DOHH2 (cell line): ENCODE data around the gene ELF1.

Experiments used
- H3F3A ChIP-seq: fragments of 200-600 bp; sonication (generic), shearing (Covaris generic); 2 replicates; pipeline ENCODE4 v1.6.0; 2016; ENCODE audit warnings: antibody characterized with exemption, mild to moderate bottlenecking; ENCODE audit not compliant: control insufficient read depth, insufficient read depth
- H3K27ac ChIP-seq: fragments of 200-600 bp; sonication (generic); 2 replicates; pipeline ENCODE4 v1.5.1; 2014; ENCODE audit warnings: low read depth, mild to moderate bottlenecking, low read length, moderate library complexity
- H3K27me3 ChIP-seq: fragments of 200-600 bp; sonication (generic); 2 replicates; pipeline ENCODE4 v1.6.1; 2014; ENCODE audit warnings: mild to moderate bottlenecking, low read length, mixed read lengths; ENCODE audit not compliant: control insufficient read depth
- H3K36me3 ChIP-seq: fragments of 200-600 bp; sonication (generic); 2 replicates; pipeline ENCODE4 v1.6.1; 2014; ENCODE audit warnings: mild to moderate bottlenecking, low read length, moderate library complexity, mixed read lengths; ENCODE audit not compliant: control insufficient read depth
- H3K4me1 ChIP-seq: fragments of 200-600 bp; sonication (generic); 2 replicates; pipeline ENCODE4 v1.6.1; 2014; ENCODE audit warnings: mild to moderate bottlenecking, low read length, mixed read lengths; ENCODE audit not compliant: control insufficient read depth
- H3K4me2 ChIP-seq: fragments of 200-600 bp; sonication (generic); 2 replicates; pipeline ENCODE4 v1.6.0; 2014; ENCODE audit warnings: mild to moderate bottlenecking, low read length, moderate library complexity
- H3K4me3 ChIP-seq: fragments of 200-600 bp; sonication (generic); 2 replicates; pipeline ENCODE4 v1.5.1; 2014; ENCODE audit warnings: mild to moderate bottlenecking, low read length, mixed read lengths
- H3K79me2 ChIP-seq: fragments of 200-600 bp; sonication (generic); 2 replicates; pipeline ENCODE4 v1.6.1; 2014; ENCODE audit warnings: mild to moderate bottlenecking, low read length, mixed read lengths; ENCODE audit not compliant: control insufficient read depth
- H3K9me2 ChIP-seq: fragments of 200-600 bp; sonication (generic); replicated peaks from 2 replicates; pipeline ENCODE4 v1.6.1; 2014; ENCODE audit warnings: mild to moderate bottlenecking, low read length, mixed read lengths; ENCODE audit not compliant: control insufficient read depth
- H3K9me3 ChIP-seq: fragments of 200-600 bp; sonication (generic); 2 replicates; pipeline ENCODE4 v1.6.1; 2014; ENCODE audit warnings: antibody characterized with exemption, low read length, mixed read lengths; ENCODE audit not compliant: control insufficient read depth, insufficient read depth
- H4K20me1 ChIP-seq: fragments of 200-600 bp; sonication (generic); 2 replicates; pipeline ENCODE4 v1.6.0; 2014; ENCODE audit warnings: low read depth, mild to moderate bottlenecking, antibody characterized with exemption, low read length, moderate library complexity; ENCODE audit not compliant: control insufficient read depth, insufficient read depth
- CTCF ChIP-seq: fragments of 200-600 bp; sonication (generic); IDR thresholded peaks from one replicate; pipeline ENCODE4 v1.5.1; 2014; ENCODE audit warnings: antibody characterized with exemption, mild to moderate bottlenecking, low read depth, low read length; ENCODE audit not compliant: poor library complexity, severe bottlenecking
- EZH2phosphoT487 ChIP-seq: fragments of 200-600 bp; sonication (generic); IDR thresholded peaks from 2 replicates; pipeline ENCODE4 v1.6.1; 2017; ENCODE audit warnings: borderline replicate concordance, mild to moderate bottlenecking, antibody characterized with exemption, low read length, moderate library complexity, mixed read lengths

Gene ELF1

GRCh38 chr13:41056826-41057711 is 38.0 kb upstream of the ELF1 start:
- peaks cover 72% of the 10 kb centered on the region for H3K4me1 ChIP-seq
- H3K36me3 ChIP-seq, result no peaks in the 10 kb centered on the region; the same call in 1 of the 2 replicates
- no peak overlapping the region for H3K27ac ChIP-seq
- H3K79me2 ChIP-seq, result peaks cover 97% of the 10 kb centered on the region
- no peaks in the 10 kb centered on the region for H3K9me3 ChIP-seq
- TF ChIP-seq CTCF, result no peak
- TF ChIP-seq EZH2phosphoT487, result no peak
- no peaks in the 10 kb centered on the region for H4K20me1 ChIP-seq
- H3K4me2 ChIP-seq, result peak overlapping the region; percentile 83
- H3K27me3 ChIP-seq, result no peaks in the 10 kb centered on the region
- H3K9me2 ChIP-seq, result no peaks in the 10 kb centered on the region
- 0 out of 2 replicates have a peak, but pooled peaks cover 3% of the 10 kb centered on the region for H3F3A ChIP-seq
- 0 out of 2 replicates have a peak overlapping the region, but pooled peaks have one; percentile 6 for H3K4me3 ChIP-seq

GRCh38 chr13:41056194-41056593 is 37.1 kb upstream of the ELF1 start:
- Histone ChIP-seq H3K4me3 (no peak overlapping the region), H3K27ac (no peak overlapping the region), H3F3A (0 out of 2 replicates have a peak, but pooled peaks cover 3% of the 10 kb centered on the region), H3K4me1 (peaks cover 78% of the 10 kb centered on the region), H3K9me2 (no peaks in the 10 kb centered on the region), H3K79me2 (peaks cover 97% of the 10 kb centered on the region), H3K36me3 (no peaks in the 10 kb centered on the region; the same call in 1 of the 2 replicates), H3K9me3 (no peaks in the 10 kb centered on the region), H3K27me3 (no peaks in the 10 kb centered on the region), H3K4me2 (peak overlapping the region; percentile 83), H4K20me1 (no peaks in the 10 kb centered on the region)
- no peak for TF ChIP-seq CTCF
- TF ChIP-seq EZH2phosphoT487, result no peak

GRCh38 chr13:41054919-41055619 is 36.0 kb upstream of the ELF1 start:
- Histone ChIP-seq H3K27ac (peak overlapping the region; percentile 65; the same call in 1 of the 2 replicates), H3K79me2 (peaks cover 100% of the 10 kb centered on the region), H3K27me3 (no peaks in the 10 kb centered on the region), H3K4me3 (peak overlapping the region; percentile 62), H3K36me3 (no peaks in the 10 kb centered on the region; the same call in 1 of the 2 replicates), H3K4me2 (peak overlapping the region; percentile 72), H3K4me1 (peaks cover 84% of the 10 kb centered on the region), H3F3A (0 out of 2 replicates have a peak, but pooled peaks cover 3% of the 10 kb centered on the region), H3K9me3 (no peaks in the 10 kb centered on the region), H4K20me1 (no peaks in the 10 kb centered on the region), H3K9me2 (no peaks in the 10 kb centered on the region)
- TF ChIP-seq CTCF (peak; percentile 62), EZH2phosphoT487 (no peak)
